Fibroblast of pulmonary artery (primary cell): Measurements from ENCODE around the gene SCP2D1.

ENCODE experiments used
- DNase-seq: peaks from one replicate; pipeline ENCODE4 v3.0.0-alpha.2; 2010; ENCODE audit warnings: low read depth
- H3K4me3 ChIP-seq: replicated peaks from 2 replicates; pipeline ENCODE4 v1.5.1; 2011; ENCODE audit warnings: low read depth, mild to moderate bottlenecking, control low read depth, low read length, moderate library complexity
- TF ChIP-seq, protein P1 (sequence below): IDR thresholded peaks from 2 replicates; pipeline ENCODE4 v1.5.1; 2011; ENCODE audit warnings: mild to moderate bottlenecking, control low read depth, low read length, inconsistent platforms; ENCODE audit errors: missing control alignments

The SCP2D1 gene

DNA sequence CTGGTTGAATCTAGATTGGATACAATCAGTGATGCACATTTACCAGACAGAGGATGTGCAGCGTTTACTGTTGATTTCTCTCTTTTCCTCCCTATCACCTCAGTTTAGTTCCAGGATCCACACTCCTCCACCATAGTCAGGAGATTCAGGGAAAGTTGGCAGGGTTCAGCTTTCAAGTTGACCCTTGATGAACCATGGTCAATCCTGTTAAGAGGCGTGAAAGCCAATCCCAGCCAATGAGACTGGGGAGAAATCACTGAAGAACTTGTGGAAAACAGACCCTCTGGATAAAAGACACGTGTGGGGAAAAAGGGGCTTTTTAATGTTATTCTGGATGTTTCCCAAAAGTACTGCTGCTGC lies 19.2 kb upstream of the SCP2D1 start:
- no peak for DNase-seq
- TF ChIP-seq, protein P1, sequence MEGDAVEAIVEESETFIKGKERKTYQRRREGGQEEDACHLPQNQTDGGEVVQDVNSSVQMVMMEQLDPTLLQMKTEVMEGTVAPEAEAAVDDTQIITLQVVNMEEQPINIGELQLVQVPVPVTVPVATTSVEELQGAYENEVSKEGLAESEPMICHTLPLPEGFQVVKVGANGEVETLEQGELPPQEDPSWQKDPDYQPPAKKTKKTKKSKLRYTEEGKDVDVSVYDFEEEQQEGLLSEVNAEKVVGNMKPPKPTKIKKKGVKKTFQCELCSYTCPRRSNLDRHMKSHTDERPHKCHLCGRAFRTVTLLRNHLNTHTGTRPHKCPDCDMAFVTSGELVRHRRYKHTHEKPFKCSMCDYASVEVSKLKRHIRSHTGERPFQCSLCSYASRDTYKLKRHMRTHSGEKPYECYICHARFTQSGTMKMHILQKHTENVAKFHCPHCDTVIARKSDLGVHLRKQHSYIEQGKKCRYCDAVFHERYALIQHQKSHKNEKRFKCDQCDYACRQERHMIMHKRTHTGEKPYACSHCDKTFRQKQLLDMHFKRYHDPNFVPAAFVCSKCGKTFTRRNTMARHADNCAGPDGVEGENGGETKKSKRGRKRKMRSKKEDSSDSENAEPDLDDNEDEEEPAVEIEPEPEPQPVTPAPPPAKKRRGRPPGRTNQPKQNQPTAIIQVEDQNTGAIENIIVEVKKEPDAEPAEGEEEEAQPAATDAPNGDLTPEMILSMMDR, result no peak
- H3K4me3 ChIP-seq, result peak overlapping the region; percentile 76

DNA sequence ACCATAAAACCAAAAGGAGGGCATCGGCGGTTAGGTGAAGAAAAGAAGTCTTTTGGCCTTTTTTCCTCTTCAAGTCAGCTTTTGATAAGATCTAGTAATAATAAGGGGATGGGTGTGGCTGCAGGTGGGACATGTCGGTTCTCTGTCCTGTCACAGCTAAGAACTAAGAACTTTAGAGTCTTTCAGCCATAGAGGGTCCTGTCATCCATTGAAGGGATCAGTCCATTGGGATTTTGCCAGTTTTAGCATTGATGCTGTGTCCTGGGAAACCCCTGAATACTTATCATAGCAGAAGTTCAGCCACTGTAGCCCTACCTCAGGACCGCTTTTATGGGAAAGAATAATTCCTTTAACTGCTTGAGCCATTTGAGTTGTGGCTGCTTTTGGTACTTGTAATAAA lies 18.2 kb upstream of the SCP2D1 start:
- TF ChIP-seq, protein P1, result no peak
- H3K4me3 ChIP-seq, result no peak overlapping the region
- DNase-seq, result no peak

DNA sequence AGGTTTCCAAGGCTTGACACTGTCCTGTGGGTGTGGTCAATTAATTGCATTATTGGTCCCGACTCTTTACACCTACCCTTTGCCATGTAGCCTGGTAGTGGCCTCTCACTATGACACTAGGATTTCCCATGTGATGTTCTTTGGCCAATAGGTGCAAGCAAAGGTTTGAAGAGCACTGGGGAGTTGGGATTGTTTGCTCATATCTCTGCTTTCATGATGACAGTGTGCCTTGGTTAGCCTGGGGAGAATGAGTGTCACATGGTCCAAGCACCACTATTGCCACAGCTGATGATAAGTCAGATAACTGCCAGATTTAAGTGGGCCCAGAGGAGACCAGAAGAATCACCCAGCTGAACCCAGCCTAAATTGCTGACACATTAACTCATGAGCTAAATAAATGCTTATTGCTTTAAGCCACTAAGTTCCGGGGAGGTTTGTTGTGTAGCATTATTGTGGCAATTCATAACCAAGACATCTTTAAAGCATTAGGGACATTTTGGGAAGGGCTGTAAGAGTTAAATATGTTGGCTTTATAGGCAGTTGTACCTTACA lies 17.2 kb upstream of the SCP2D1 start:
- DNase-seq, result no peak
- TF ChIP-seq, protein P1, result no peak
- H3K4me3 ChIP-seq, result no peak overlapping the region

DNA sequence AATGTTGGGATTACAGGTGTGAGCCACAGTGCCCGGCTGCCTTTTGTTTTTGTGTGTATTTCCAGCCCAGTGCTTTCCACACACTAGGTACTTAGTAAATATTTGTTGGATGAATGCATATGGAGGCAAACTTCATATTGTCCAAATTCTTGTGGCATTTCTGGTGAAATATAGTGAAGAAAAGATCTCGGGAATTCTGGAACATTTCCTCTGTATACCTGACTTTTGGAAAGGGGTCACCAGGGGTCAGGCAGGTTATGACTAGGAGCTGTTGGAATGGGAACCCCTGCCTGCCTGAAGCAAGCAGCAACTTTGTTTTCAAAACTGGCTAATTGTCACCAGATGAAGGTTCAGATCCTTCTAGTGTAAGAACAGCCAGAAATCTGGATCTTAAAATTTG lies 12.1 kb upstream of the SCP2D1 start:
- H3K4me3 ChIP-seq, result no peak overlapping the region
- no peak for DNase-seq
- TF ChIP-seq, protein P1, result no peak

DNA sequence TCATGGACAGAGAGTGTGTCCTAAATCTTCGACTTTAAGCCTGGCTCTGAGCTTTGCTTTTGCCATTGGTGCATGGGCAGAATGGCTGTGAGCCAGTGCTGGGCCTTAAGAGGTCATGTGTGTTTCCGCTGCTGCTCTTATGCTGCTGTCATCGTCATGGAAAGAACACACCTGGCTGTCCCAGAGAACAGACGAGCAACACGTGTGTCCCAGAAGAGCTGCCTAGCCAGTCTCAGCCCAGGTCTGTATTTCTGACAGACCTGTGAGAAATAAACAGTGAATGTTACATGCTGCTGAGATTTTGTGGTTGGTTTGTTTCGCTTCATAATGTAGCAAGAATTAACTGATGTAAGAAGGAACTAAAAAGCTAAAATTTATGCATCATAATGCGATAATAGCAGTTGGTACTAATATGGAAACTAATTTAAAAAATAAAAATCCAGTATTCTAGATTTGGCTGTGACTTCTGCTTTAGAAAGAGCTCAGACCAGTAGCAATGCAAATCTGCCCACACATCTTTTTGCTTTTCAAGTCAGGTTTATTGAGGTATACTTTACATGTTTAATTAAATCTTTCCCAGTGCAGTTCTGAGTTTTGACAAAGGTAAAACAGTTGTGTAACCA lies 11.5 kb upstream of the SCP2D1 start:
- TF ChIP-seq, protein P1, result no peak
- no peak for DNase-seq
- no peak overlapping the region for H3K4me3 ChIP-seq

DNA sequence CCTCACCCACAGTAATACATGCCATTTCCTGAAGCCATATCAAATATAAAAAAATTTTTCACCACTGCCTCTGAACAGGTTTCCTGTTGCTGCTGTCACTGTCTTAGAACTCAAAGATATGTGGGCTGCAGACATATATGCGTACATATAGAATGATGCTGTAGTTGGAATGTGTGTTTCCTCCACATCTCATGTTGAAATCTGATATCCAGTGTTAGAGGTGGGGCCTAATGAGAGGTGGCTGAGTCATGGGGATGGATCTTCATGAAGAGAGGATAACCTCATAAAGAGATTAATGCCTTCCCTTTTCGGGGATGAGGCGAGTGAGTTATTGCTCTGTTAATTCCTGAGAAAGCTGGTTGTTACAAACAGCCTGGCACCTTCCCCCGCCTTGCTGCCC lies 7.7 kb upstream of the SCP2D1 start:
- TF ChIP-seq, protein P1, result no peak
- no peak overlapping the region for H3K4me3 ChIP-seq
- no peak for DNase-seq

DNA sequence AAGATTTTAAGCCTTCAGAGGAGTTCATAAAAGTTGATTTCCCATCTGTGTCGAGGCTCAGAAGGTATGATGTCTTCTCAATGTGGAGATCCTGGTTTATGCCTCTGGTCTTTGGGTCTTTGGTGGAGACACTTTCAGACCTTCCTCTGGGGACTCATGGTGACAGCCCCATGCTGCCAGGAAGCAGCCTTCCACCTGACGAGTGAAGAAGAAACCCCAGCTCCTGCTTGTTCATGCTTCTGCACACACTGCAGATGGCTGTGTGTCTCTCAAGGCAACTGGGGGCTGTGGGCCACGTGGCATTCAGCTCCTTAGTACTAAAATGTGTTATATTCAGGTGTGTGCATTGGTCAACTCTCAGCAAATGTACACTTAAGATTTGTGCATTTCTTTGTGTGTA lies 4.9 kb upstream of the SCP2D1 start:
- DNase-seq, result no peak
- TF ChIP-seq, protein P1, result no peak
- H3K4me3 ChIP-seq, result no peak overlapping the region
